Fibroblast of peridontal ligament (primary cell): Measurements from ENCODE around the gene CNTN2.

Experiments used
- DNase-seq: peaks from one replicate; pipeline ENCODE4 v3.0.0-alpha.2; 2010; ENCODE audit errors: extremely low read depth

The CNTN2 gene

DNA sequence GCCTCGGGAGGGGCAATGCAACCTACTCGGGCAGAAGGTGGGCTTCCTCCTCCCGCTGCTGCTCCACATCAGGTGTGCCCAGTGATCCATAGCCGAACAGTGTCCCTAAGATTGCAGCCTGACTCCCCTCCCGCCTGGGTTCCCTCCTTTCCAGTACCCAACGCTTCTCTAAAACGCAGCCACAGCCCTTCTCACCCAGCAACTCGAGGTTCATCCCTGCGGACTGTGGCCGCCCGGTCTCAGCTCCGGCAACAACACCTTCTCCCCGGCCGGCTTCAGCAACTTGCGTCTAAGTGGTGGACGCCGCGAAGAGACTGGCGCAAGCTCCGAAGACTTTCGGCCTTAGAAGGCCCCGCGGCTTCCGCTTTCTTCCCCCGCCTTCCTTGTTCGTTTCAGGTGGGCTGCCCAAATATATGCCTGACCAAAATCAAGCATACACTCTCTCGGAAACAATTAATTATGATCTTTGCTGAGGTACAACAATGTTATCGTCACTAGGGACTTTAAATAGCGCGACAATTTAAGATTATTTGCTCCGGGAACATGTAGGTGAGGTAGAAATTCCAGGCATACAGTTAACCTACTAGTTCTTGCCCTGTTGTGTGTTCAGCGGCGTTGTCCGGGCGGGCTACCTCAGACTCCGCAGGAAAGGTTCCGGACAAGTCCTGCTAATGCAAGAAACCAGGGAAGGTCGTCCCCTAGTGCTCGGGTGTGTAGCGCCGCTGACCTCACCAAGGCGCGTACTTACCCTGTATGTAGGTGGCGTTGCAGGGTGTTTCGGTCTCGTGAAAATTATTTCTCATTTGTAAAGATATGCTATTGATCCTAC lies 78.9 kb downstream of the CNTN2 start, which contains the start of gene RBBP5:
Gene RBBP5, minus strand, starts transcription at position 319 of the 829 bp plus-strand sequence. Its CDS starts 105 bp downstream, at position 214.
- DNase-seq: peak; percentile 99

DNA sequence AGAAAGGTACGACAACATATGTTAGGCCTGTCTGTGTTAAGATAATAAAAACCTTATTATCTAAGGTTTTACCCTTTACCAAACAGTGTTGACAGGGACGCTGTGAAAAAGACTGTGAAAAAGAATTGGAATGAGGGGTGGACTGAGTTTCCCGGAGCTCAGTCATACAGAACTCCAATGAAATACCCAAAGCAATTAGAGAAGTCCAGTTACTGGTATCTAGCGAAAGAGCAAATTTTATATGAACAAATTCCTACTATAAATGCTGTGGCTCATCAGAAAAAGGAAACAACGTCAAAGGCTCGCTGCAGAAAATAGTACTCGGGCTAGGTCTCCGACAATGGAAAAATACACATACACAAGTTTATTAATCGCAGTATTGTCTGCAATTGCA lies 79.5 kb downstream of the CNTN2 start:
- no peak for DNase-seq

DNA sequence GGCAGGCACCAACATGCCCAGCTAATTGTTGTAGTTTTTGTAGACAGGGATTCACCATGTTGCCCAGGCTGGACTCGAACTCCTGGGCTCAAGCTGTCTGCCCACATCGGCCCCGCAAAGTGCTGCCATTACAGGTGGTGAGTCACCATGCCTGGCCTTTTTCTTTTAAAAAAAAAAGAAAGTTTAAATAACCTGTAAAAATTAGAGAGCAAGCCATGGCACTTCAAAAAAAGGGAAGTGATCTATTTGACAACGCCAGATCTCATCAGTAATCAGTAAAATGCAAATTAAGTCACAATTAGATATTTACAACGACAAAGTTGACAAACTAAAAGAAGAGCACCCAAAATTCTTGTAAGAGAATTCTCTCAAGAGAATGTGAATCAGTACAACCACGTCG lies 81.7 kb downstream of the CNTN2 start:
- no peak for DNase-seq

DNA sequence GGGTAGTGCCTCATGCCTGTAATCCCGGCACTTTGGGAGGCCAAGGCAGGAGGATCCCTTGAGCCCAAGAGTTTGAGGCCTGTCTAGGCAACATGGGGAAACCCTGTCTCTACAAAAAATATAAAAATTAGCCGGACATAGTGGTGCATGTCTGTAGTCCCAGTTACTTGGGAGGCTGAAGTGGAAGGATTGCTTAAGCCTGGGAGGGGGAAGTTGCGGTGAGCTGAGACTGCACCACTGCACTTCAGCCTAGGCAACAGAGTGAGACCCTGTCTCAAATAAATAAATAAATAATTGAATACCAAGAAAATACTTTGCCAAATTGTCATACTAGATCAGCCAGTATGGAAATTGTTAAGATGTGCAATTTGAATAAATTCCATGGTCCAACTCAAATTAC lies 84.6 kb downstream of the CNTN2 start:
- no peak for DNase-seq
